ENCODE measurements around the gene NPLOC4.
A peak's percentile ranks its signal among the peaks of the same experiment; 100 is the strongest.

The NPLOC4 gene

GRCh38 chr17:81513372-81513752 is 123.5 kb downstream of the NPLOC4 start:
- Mint-ChIP-seq H3K4me1 (peaks cover 22% of the 10 kb centered on the region), H3K27me3 (no peaks in the 10 kb centered on the region), H3K4me3 (peak overlapping the region; percentile 88), H3K9me3 (no peaks in the 10 kb centered on the region), H3K36me3 (peaks cover 32% of the 10 kb centered on the region), H3K27ac (peak overlapping the region; percentile 65)

GRCh38 chr17:81512562-81513371 is 124.1 kb downstream of the NPLOC4 start, which contains the start of gene ACTG1:
ACTG1 (minus strand) TSS chr17:81512799; CDS start chr17:81512354, 445 bp downstream.
- Mint-ChIP-seq H3K9me3 (no peaks in the 10 kb centered on the region), H3K27ac (peak within 1 kb of the TSS; percentile 93), H3K4me1 (peaks cover 21% of the 10 kb centered on the region), H3K36me3 (peaks cover 33% of the 10 kb centered on the region), H3K4me3 (peak within 1 kb of the TSS; percentile 99), H3K27me3 (no peaks in the 10 kb centered on the region)

- no peaks in the 10 kb centered on the region for H3K27me3 Mint-ChIP-seq
- no peaks in the 10 kb centered on the region for H3K9me3 Mint-ChIP-seq
- peak overlapping the region; percentile 99 for H3K4me3 Mint-ChIP-seq
- peak overlapping the region; percentile 93 for H3K27ac Mint-ChIP-seq
- peaks cover 34% of the 10 kb centered on the region for H3K36me3 Mint-ChIP-seq
- H3K4me1 Mint-ChIP-seq = peaks cover 24% of the 10 kb centered on the region
These were observed 124.9 kb downstream of the NPLOC4 start for GRCh38 chr17:81511804-81512561.

- H3K4me3 Mint-ChIP-seq = peak overlapping the region; percentile 99
- H3K36me3 Mint-ChIP-seq = peaks cover 34% of the 10 kb centered on the region
- H3K4me1 Mint-ChIP-seq = peaks cover 24% of the 10 kb centered on the region
- no peaks in the 10 kb centered on the region for H3K27me3 Mint-ChIP-seq
- no peaks in the 10 kb centered on the region for H3K9me3 Mint-ChIP-seq
- H3K27ac Mint-ChIP-seq = peak overlapping the region; percentile 93
These were observed 125.4 kb downstream of the NPLOC4 start for GRCh38 chr17:81511554-81511803.

GRCh38 chr17:81510785-81511553 is 125.9 kb downstream of the NPLOC4 start:
- Mint-ChIP-seq H3K4me1 (peaks cover 24% of the 10 kb centered on the region), H3K27me3 (no peaks in the 10 kb centered on the region), H3K4me3 (peak overlapping the region; percentile 99), H3K9me3 (no peaks in the 10 kb centered on the region), H3K27ac (peak overlapping the region; percentile 93), H3K36me3 (peaks cover 34% of the 10 kb centered on the region)

GRCh38 chr17:81509972-81510784 is 126.7 kb downstream of the NPLOC4 start:
- Mint-ChIP-seq H3K27ac (peak overlapping the region; percentile 93), H3K4me3 (peak overlapping the region; percentile 99), H3K27me3 (no peaks in the 10 kb centered on the region), H3K4me1 (peaks cover 24% of the 10 kb centered on the region), H3K9me3 (no peaks in the 10 kb centered on the region), H3K36me3 (peaks cover 34% of the 10 kb centered on the region)

GRCh38 chr17:81509207-81509971 is 127.5 kb downstream of the NPLOC4 start:
- H3K9me3 Mint-ChIP-seq = no peaks in the 10 kb centered on the region
- peaks cover 34% of the 10 kb centered on the region for H3K36me3 Mint-ChIP-seq

GRCh38 chr17:81508639-81509206 is 128.2 kb downstream of the NPLOC4 start:
- Mint-ChIP-seq H3K27me3 (no peaks in the 10 kb centered on the region), H3K9me3 (no peaks in the 10 kb centered on the region), H3K27ac (peak overlapping the region; percentile 79), H3K36me3 (peaks cover 34% of the 10 kb centered on the region), H3K4me3 (peak overlapping the region; percentile 99), H3K4me1 (peaks cover 24% of the 10 kb centered on the region)

More at GRCh38 chr17:81509207-81509971, 127.5 kb downstream of the NPLOC4 start:
- Mint-ChIP-seq H3K4me3 (peak overlapping the region; percentile 99), H3K27ac (peak overlapping the region; percentile 79), H3K27me3 (no peaks in the 10 kb centered on the region), H3K4me1 (peaks cover 24% of the 10 kb centered on the region)

Measured in activated naive CD4-positive, alpha-beta T cell treated with anti-CD3 and anti-CD28 coated beads, Interleukin-2, amount 50 U/mL, for 24 hours (primary cell).